ENCODE data around the gene ACAN.

ACAN gene

DNA sequence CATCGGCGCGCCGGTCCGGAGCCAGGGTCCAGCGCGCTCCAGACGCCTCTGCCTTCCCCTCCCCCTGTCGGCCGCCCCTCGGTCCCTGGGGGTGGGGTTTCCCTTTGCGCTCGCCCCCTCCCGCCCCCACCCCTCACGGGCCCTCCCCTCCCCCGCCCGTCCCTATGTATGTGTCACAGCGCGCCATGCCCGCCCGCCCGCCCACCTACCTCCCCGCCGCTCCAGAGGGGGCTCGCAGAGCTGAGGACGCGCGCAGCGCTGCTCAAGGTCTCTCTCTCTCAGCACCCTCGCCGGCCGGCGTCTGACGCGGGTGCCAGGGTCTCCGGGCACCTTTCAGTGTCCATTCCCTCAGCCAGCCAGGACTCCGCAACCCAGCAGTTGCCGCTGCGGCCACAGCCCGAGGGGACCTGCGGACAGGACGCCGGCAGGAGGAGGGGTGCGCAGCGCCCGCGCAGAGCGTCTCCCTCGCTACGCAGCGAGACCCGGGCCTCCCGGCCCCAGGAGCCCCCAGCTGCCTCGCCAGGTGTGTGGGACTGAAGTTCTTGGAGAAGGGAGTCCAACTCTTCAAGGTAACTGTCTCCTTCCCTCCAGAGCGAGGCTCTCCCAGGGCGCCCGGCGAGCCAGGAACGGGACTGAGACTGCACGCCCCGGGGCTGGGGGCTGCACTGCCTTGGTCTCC lies at the start of gene ACAN:
TSS of gene ACAN (plus strand) at position 196 of the 679 bp plus-strand sequence. CDS start 32,771 bp downstream, outside the sequence.
- H3K27ac ChIP-seq (ENCODE audit: low read depth, low read length) = no peak within 1 kb of the TSS
- no peak within 1 kb of the TSS for H3K9ac ChIP-seq (ENCODE audit: low read depth, low read length)
- H3K27me3 ChIP-seq (ENCODE audit: control insufficient read depth, insufficient read depth, low read length) = peaks cover 70% of the 10 kb centered on the region
- no peaks in the 10 kb centered on the region for H3K36me3 ChIP-seq (ENCODE audit: control insufficient read depth, insufficient read depth, low read length)
- H3K4me3 ChIP-seq (ENCODE audit: low read depth, low read length) = peak within 1 kb of the TSS; percentile 72
- H3K4me1 ChIP-seq (ENCODE audit: control insufficient read depth, insufficient read depth, low read length) = no peaks in the 10 kb centered on the region; the same call in 1 of the 2 replicates
- H3K9me3 ChIP-seq (ENCODE audit: control insufficient read depth, insufficient read depth, low read length) = no peaks in the 10 kb centered on the region

GRCh38 chr15:88756521-88756920 lies 46.7 kb upstream of the ACAN start:
- no peaks in the 10 kb centered on the region for H3K4me1 ChIP-seq (ENCODE audit: control insufficient read depth, insufficient read depth, low read length)

GRCh38 chr15:88756921-88757320 lies 46.3 kb upstream of the ACAN start:
- no peak overlapping the region for H3K9ac ChIP-seq (ENCODE audit: low read depth, low read length)
- H3K4me3 ChIP-seq (ENCODE audit: low read depth, low read length) = no peak overlapping the region
- no peaks in the 10 kb centered on the region for H3K36me3 ChIP-seq (ENCODE audit: control insufficient read depth, insufficient read depth, low read length)
- H3K9me3 ChIP-seq (ENCODE audit: control insufficient read depth, insufficient read depth, low read length) = no peaks in the 10 kb centered on the region
- H3K27me3 ChIP-seq (ENCODE audit: control insufficient read depth, insufficient read depth, low read length) = no peaks in the 10 kb centered on the region
- H3K4me1 ChIP-seq (ENCODE audit: control insufficient read depth, insufficient read depth, low read length) = no peaks in the 10 kb centered on the region
- H3K27ac ChIP-seq (ENCODE audit: low read depth, low read length) = no peak overlapping the region

More at GRCh38 chr15:88756521-88756920, 46.7 kb upstream of the ACAN start:
- no peak overlapping the region for H3K9ac ChIP-seq (ENCODE audit: low read depth, low read length)
- no peaks in the 10 kb centered on the region for H3K27me3 ChIP-seq (ENCODE audit: control insufficient read depth, insufficient read depth, low read length)
- H3K9me3 ChIP-seq (ENCODE audit: control insufficient read depth, insufficient read depth, low read length) = no peaks in the 10 kb centered on the region
- H3K4me3 ChIP-seq (ENCODE audit: low read depth, low read length) = no peak overlapping the region
- no peaks in the 10 kb centered on the region for H3K36me3 ChIP-seq (ENCODE audit: control insufficient read depth, insufficient read depth, low read length)
- no peak overlapping the region for H3K27ac ChIP-seq (ENCODE audit: low read depth, low read length)

- Histone ChIP-seq H3K4me3 (ENCODE audit: low read depth, low read length) (no peak overlapping the region), H3K4me1 (ENCODE audit: control insufficient read depth, insufficient read depth, low read length) (no peaks in the 10 kb centered on the region), H3K27me3 (ENCODE audit: control insufficient read depth, insufficient read depth, low read length) (no peaks in the 10 kb centered on the region), H3K36me3 (ENCODE audit: control insufficient read depth, insufficient read depth, low read length) (no peaks in the 10 kb centered on the region), H3K9me3 (ENCODE audit: control insufficient read depth, insufficient read depth, low read length) (no peaks in the 10 kb centered on the region), H3K27ac (ENCODE audit: low read depth, low read length) (no peak overlapping the region), H3K9ac (ENCODE audit: low read depth, low read length) (no peak overlapping the region)
Measured at GRCh38 chr15:88759872-88760271, 43.4 kb upstream of the ACAN start.

DNA sequence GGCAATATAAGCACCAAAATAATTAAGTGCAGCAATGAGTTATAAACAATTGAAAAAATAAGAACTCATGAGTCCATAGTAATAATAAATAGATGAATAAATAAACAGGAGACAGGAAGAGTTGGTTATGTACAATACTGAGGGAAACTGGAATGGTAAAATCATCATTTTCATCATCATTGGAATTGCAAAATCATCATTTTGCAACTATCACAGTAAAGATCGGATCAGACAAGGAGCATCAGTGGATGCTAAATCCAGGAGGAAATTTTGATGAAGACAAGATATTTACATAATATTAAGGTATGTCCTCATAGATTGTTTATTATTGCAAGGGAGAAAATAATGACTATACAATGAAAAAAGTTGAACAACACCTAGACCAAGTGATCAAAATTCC lies 38.8 kb upstream of the ACAN start:
- Histone ChIP-seq H3K4me3 (ENCODE audit: low read depth, low read length) (no peak overlapping the region), H3K27ac (ENCODE audit: low read depth, low read length) (no peak overlapping the region), H3K9ac (ENCODE audit: low read depth, low read length) (no peak overlapping the region), H3K9me3 (ENCODE audit: control insufficient read depth, insufficient read depth, low read length) (no peaks in the 10 kb centered on the region), H3K27me3 (ENCODE audit: control insufficient read depth, insufficient read depth, low read length) (peaks cover 29% of the 10 kb centered on the region), H3K4me1 (ENCODE audit: control insufficient read depth, insufficient read depth, low read length) (no peaks in the 10 kb centered on the region), H3K36me3 (ENCODE audit: control insufficient read depth, insufficient read depth, low read length) (no peaks in the 10 kb centered on the region)

DNA sequence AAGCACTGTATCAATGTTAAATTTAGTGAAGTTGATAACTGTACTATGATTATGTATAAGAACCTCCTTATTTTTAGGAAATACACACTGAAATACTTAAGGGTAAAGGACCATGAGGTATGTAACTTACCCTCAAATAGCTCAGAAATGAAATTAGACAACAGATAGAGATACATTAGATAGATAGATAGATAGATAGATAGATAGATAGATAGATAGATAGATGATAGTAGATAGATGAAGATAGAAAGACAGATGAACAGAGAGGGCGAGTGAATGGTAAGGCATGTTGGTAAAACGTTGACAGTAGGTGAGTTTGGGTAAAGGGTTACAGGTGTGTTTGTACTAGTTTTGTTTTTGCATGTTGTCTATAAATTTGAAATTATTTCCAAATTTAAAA lies 38.0 kb upstream of the ACAN start:
- H3K27ac ChIP-seq (ENCODE audit: low read depth, low read length) = no peak overlapping the region
- no peaks in the 10 kb centered on the region for H3K9me3 ChIP-seq (ENCODE audit: control insufficient read depth, insufficient read depth, low read length)
- peaks cover 37% of the 10 kb centered on the region for H3K27me3 ChIP-seq (ENCODE audit: control insufficient read depth, insufficient read depth, low read length)
- H3K36me3 ChIP-seq (ENCODE audit: control insufficient read depth, insufficient read depth, low read length) = no peaks in the 10 kb centered on the region
- no peak overlapping the region for H3K4me3 ChIP-seq (ENCODE audit: low read depth, low read length)
- H3K9ac ChIP-seq (ENCODE audit: low read depth, low read length) = no peak overlapping the region
- H3K4me1 ChIP-seq (ENCODE audit: control insufficient read depth, insufficient read depth, low read length) = no peaks in the 10 kb centered on the region

- Histone ChIP-seq H3K4me1 (ENCODE audit: control insufficient read depth, insufficient read depth, low read length) (no peaks in the 10 kb centered on the region), H3K36me3 (ENCODE audit: control insufficient read depth, insufficient read depth, low read length) (no peaks in the 10 kb centered on the region), H3K4me3 (ENCODE audit: low read depth, low read length) (peak overlapping the region; percentile 71), H3K9me3 (ENCODE audit: control insufficient read depth, insufficient read depth, low read length) (no peaks in the 10 kb centered on the region), H3K27ac (ENCODE audit: low read depth, low read length) (no peak overlapping the region), H3K9ac (ENCODE audit: low read depth, low read length) (no peak overlapping the region), H3K27me3 (ENCODE audit: control insufficient read depth, insufficient read depth, low read length) (peaks cover 48% of the 10 kb centered on the region)
Measured at GRCh38 chr15:88769161-88769971, 33.9 kb upstream of the ACAN start.

DNA sequence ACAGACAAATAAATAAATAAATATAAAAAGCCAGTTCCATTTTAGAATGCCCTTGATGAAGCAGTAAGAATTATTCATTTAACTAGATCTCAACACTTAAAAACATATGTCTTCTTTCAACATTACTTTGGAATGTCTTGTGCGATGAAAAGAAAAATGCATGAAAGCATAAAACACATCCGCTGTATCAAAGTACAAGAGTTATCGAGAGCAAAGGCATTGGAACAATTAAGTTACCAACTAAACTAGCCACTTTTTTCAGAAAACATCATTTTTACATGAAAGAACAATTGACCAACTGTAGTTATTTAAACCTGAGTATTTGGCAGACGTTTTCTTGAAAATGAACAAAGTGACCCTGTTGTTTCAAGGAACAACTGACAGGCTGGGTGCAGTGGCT lies 27.5 kb upstream of the ACAN start:
- H3K27ac ChIP-seq (ENCODE audit: low read depth, low read length) = no peak overlapping the region
- no peak overlapping the region for H3K9ac ChIP-seq (ENCODE audit: low read depth, low read length)
- H3K4me3 ChIP-seq (ENCODE audit: low read depth, low read length) = no peak overlapping the region
- peaks cover 6% of the 10 kb centered on the region for H3K27me3 ChIP-seq (ENCODE audit: control insufficient read depth, insufficient read depth, low read length)
- H3K4me1 ChIP-seq (ENCODE audit: control insufficient read depth, insufficient read depth, low read length) = no peaks in the 10 kb centered on the region
- H3K36me3 ChIP-seq (ENCODE audit: control insufficient read depth, insufficient read depth, low read length) = no peaks in the 10 kb centered on the region
- H3K9me3 ChIP-seq (ENCODE audit: control insufficient read depth, insufficient read depth, low read length) = no peaks in the 10 kb centered on the region

- no peaks in the 10 kb centered on the region for H3K36me3 ChIP-seq (ENCODE audit: control insufficient read depth, insufficient read depth, low read length)
- H3K27ac ChIP-seq (ENCODE audit: low read depth, low read length) = no peak overlapping the region
- H3K9me3 ChIP-seq (ENCODE audit: control insufficient read depth, insufficient read depth, low read length) = no peaks in the 10 kb centered on the region
- H3K27me3 ChIP-seq (ENCODE audit: control insufficient read depth, insufficient read depth, low read length) = no peaks in the 10 kb centered on the region
- H3K4me3 ChIP-seq (ENCODE audit: low read depth, low read length) = no peak overlapping the region
- H3K9ac ChIP-seq (ENCODE audit: low read depth, low read length) = no peak overlapping the region
- no peaks in the 10 kb centered on the region for H3K4me1 ChIP-seq (ENCODE audit: control insufficient read depth, insufficient read depth, low read length)
Measured at GRCh38 chr15:88776646-88777045, 26.6 kb upstream of the ACAN start.

DNA sequence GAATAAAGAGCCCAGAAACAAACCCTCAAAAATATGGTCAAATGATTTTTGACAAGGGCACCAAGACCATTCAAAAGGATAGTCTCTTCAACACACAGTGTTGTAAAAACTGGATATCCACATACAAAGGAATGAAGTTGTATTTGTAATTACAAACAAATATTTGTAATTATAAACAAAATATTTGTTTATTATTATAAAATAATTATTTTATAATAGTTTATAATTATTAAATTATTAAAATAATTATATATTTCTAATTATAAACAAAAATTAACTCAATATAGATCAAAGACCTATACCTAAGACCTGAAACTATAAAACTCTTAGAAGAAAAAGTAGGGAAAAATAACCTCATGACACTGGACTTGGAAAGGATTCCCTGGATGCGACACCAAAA lies 23.3 kb upstream of the ACAN start:
- no peaks in the 10 kb centered on the region for H3K27me3 ChIP-seq (ENCODE audit: control insufficient read depth, insufficient read depth, low read length)
- no peaks in the 10 kb centered on the region for H3K36me3 ChIP-seq (ENCODE audit: control insufficient read depth, insufficient read depth, low read length)
- H3K9ac ChIP-seq (ENCODE audit: low read depth, low read length) = no peak overlapping the region
- no peak overlapping the region for H3K4me3 ChIP-seq (ENCODE audit: low read depth, low read length)
- H3K9me3 ChIP-seq (ENCODE audit: control insufficient read depth, insufficient read depth, low read length) = no peaks in the 10 kb centered on the region
- H3K27ac ChIP-seq (ENCODE audit: low read depth, low read length) = no peak overlapping the region
- H3K4me1 ChIP-seq (ENCODE audit: control insufficient read depth, insufficient read depth, low read length) = no peaks in the 10 kb centered on the region

GRCh38 chr15:88782465-88782864 lies 20.8 kb upstream of the ACAN start:
- Histone ChIP-seq H3K4me1 (ENCODE audit: control insufficient read depth, insufficient read depth, low read length) (no peaks in the 10 kb centered on the region), H3K27ac (ENCODE audit: low read depth, low read length) (no peak overlapping the region), H3K4me3 (ENCODE audit: low read depth, low read length) (no peak overlapping the region), H3K36me3 (ENCODE audit: control insufficient read depth, insufficient read depth, low read length) (no peaks in the 10 kb centered on the region), H3K9ac (ENCODE audit: low read depth, low read length) (no peak overlapping the region), H3K9me3 (ENCODE audit: control insufficient read depth, insufficient read depth, low read length) (no peaks in the 10 kb centered on the region), H3K27me3 (ENCODE audit: control insufficient read depth, insufficient read depth, low read length) (no peaks in the 10 kb centered on the region)

All from HUES48 (cell line).